ENCODE measurements around the gene GNMT. TPM values are rescaled to one million over a fixed set of nuclear protein-coding genes. Genes with fewer than 3 reads are reported as not detected.
"Not testable (repeated sequence)": the region's sequence is repeated elsewhere in the genome, so short reads cannot be mapped to it uniquely, and the experiment has no call there.

Gene GNMT
- total RNA-seq, 1 donor from 2014 or later = not detected

DNA sequence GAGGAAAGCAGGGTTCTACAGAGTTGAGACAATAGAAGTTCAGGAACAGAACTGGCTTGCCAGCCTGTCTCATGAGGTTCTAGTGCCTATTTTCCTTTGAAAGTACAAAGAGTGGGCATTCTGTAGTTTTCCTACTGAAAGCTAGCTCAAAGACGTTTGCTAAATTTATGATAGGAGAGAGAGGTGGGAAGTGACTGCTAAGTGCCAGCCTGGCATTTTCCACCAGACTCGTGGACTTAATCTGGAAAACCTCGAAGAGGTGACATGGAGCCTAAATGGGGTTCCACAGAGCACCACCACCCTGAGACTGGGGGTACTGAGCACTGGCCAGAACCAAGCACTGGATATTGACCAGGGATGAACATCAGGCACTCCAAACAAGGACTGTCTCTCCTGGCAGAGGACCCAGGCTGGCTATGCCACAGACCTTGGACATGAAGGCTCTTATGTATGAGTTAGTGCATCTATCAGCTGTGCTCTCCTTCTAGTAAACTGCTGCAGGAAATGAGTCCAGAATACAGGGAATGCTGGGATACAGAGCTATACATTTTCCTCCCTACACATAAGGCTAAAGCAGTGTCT, 11.3 kb downstream of the GNMT start:
- no peak for FAIRE-seq
- DNase-seq (ENCODE audit: low spot score in 2 of 2) = no peak

DNA sequence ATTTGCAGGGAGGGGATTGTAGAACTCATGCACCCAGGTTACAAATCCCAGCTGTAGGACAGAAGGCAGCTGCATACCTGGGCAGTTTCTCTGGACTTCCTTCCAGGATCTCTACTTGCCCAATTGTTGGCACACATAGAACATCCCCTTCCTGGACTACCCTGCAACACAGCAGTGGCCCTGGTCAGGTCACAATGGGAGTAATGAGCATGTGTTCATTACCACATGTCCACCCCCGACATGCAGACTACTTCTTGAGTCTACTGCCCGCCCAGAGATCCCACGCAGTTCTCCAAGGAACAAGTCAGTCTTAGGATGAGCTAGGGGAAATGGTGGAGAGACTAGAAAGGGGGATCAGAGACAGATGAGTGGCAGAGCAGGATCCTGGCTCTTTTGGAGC, 13.4 kb downstream of the GNMT start:
- DNase-seq (ENCODE audit: low spot score in 2 of 2) (no peak), FAIRE-seq (no peak)

DNA sequence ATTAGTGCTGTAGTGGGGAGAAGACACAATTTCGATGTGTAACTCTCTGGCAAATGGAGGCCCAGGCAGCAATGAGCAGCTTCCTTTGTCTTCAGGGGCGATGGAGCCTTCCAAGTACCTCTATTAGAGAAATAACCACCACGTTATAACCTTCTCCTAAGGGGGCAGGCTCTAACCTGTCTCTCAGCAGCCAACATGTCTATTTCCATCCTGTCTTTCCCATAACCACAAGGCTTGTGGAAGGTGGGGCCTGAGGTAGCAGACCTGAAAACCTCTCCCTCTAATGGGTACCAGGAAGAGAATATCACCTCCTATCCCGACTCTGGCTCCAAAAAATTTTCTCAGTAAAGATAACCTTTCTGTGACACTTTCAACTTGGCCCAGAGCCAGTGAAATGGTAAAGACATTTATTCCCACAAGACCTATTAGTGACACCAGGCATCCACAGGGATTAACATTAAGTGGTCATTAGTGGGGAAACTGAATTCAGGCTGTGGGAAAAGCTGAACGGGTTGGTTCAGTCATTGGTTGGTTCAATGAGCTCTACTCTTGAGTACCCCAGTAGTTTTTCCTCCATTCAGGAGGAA, 14.5 kb downstream of the GNMT start:
- FAIRE-seq = no peak
- DNase-seq (ENCODE audit: low spot score in 2 of 2) = no peak

DNA sequence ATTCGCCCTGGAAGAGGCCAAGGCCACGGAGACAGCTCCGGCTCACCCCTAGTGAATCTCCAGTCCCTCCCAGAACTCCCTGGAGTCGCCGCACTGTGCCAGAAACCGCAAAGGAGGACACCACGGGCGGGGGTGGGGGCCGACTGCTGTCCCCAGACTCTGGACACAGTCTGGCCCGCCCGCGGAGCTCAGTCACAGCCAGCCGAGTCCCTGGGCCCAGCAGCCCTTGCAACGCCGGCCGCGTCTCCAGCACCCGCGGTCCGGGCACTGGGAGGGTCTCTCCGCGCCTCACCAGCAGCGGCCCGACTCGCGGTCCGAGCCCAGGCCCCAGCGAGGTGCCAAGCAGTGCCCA, 17.9 kb downstream of the GNMT start:
- FAIRE-seq (no peak), DNase-seq (ENCODE audit: low spot score in 2 of 2) (peak; percentile 35 to 51)

DNA sequence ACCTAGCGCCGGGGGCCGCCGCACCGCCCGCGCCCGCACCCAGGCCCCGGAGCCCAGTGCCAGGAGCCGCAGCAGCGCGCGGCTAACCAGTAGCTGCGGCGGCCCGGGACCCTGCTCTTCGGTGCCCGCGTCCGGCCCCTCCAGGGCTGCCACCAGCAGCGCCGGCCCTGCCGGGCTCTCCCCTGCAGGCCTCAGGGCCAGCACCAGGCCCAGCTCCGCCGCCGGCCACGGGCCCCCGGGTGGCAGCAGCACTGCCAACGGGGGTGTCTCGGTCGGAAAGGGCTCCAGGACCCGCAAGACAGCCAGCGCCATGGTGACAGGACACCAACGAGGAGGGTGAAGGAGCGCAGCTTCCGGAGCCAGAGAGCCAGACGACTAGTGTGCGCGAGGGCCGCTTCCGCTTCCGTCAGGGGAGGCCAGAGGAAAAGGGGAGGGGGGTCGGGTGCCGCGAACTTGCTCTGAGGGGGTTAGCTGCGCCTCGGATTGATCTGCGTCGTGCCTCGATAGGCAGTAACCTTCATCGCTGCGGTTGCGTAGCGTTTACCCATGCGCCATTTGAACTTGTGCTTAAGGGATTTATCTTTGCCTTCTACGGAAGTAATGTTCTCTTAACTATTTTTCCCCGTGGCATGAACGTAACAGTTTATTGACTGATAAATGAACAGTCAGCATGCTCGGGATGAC, 18.4 kb downstream of the GNMT start, which contains the start of gene PEX6:
Gene PEX6 (minus strand): TSS at position 343 of the 684 bp plus-strand sequence. CDS start 31 bp downstream, at position 312.
- DNase-seq (ENCODE audit: low spot score in 2 of 2) (peak; percentile 84 to 86), FAIRE-seq (no peak)

DNA sequence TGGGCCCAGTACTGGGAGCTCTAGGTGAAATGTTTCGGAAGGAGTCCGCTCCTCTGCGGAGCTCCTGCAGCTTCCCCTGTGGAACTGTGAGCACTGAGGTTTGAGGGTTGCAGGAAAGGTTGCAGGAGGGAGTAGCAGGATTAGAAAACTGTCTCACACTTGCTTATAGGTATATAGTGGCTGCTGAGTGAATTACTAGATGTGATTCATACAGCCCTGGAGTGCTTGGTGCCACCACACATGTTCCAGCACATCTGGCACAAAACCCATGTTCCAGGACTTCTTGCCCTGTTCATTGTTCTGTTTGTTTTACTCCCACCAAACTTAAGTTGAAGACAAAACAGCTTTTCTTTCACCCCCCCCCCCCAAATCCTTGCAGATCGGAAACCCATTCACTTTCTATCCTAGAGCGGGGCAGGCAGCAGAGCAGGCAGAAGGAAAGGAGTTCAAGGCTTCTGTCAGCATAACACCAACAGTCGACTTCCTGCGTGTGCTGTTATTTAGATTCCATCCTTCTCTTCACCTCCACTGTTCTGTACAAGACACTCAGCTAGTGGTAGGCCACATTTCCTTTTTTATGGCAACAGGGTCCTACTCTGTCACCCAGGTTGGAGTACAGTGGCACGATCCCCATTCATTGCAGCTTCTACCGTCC, 19.1 kb downstream of the GNMT start:
- peak in 1 of 2 donors; percentile 48 for DNase-seq (ENCODE audit: low spot score in 2 of 2)
- FAIRE-seq = no peak

DNA sequence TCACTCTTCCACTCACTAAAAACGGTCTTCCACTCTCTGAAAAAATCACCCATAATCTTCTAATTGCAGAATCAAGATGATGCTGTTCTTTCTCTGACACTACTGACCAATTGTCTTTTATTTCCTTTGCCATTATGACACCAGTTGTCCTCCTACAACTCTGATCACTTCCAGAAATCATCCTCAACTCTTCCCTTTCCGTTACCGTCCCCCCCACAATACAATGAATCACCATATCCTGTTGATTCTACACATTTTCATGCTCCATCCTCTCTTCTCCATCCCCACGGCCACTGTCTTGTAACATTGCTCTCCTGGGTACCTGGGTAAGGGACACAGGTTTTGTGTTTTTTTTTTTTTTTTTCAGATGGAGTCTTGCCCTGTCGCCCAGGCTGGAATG, 21.3 kb downstream of the GNMT start:
- no peak for DNase-seq (ENCODE audit: low spot score in 2 of 2)
- FAIRE-seq = no peak

DNA sequence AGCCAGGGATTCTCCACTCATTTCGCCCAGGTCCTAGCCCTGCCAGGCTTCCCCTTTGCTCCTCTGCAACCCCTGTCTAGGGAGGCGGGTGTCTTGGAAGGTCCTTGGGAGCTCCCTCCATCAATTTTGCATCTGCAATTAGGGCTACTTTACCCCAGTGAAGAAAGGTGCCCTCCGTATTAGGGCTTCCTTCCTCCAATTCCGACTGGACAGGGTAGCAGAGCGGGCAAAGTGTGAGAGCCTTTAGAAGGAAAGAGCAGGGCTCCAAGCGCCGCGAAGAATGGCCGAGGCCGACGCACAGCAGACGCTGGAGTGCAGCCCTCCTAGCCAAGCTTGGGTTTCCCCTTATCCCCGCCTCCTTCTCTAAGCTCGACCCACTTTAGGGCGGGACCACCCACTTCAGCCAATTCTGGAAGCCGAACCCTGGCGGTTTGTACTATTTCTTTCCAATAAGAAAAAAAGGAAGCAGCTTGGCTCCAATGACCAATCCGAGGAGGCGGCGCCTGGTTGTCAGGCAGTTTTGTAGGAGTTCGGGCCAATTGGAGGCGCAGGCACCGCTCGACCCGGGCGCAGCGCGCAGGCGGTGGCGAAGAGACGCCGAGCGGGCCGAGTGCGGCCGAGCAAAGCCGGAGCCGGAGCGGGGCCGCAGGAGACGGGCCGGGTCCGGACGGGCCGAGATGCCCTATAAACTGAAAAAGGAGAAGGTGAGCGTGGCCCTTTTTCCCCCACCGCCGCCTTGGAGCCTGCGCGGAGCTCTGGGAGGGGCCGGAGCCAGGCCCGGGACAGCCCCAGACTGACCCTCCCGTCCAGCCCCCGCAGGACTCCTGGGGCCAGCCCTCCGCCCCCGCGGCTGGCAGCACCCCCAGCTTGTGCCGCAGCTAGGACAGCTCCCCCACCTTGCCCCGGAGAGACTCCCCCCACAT, 23.7 kb downstream of the GNMT start, which contains the start of gene PPP2R5D:
Gene PPP2R5D (plus strand): TSS at position 570 of the 923 bp plus-strand sequence. CDS start 108 bp downstream, at position 678.
- DNase-seq (ENCODE audit: low spot score in 2 of 2) = peak; percentile 96 to 97
- FAIRE-seq = peak; percentile 68

DNA sequence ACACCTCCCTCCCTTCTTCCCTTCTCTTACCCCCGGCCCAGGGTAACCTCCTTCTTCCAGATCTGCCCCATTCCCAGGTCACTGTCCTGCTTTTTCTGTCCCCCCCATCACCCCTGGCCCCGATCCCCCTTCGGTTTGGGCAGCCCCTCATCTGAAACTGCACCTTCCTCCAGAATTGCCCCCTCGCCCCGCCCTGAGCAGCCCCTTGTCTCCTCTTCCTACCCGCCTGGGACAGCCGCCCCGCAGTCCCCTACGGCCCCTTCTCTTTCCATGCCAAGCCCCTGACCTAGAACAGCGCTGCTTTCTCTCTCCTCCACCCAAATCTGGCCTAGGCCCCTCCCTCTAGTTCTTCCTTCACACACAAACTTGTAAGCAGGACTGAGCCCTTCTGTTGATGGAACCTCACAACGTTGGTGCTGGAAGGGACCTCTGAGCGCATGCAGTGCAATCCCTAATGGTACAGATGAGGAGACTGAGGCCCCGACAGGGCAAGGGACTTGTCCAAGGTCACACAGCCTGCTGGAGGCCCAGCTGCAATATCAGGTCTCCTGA, 24.4 kb downstream of the GNMT start:
- DNase-seq (ENCODE audit: low spot score in 2 of 2) (no peak), FAIRE-seq (no peak)

DNA sequence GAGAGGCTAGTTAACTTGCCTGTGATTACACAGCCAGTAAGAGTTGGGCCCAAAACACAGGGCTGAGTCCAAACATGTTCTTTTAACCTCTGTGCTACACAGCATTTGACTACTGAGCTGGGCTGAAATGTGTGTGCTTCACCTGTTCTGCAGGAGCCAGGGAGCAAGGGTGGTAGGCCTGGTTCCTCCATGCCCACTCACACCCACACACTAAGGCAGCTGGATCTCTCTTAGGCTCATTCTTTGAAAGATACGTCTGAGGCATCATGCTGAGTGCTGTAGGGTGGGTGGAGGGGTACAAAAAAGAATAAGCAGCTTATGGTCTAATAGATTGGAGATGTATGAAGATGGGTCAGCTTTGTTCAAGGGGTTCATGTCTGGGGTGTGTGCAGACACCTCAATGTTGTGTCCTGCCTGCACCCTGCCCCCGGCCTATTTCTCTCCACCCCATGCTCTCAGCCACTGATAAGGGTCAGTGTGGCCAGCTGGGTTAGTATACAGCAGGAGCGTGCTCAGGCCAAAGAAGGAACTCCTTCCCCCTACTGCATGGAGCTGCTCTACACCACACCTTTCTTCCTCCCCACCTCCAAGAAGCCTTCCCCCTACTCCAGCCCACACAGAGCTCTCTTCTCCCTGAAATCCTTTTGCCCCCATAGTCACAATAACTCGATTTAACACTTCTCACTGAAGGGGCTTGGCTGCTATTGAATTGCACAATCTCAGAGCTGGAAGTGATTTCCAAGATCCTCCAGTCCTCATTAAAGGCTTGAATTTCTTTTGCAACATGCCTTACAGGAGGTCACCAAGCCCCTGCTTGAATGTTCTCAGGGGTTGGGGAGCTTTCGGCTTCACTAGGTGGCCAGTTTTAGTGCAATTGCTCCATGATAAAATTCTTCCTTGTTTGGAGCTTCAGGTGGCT, 27.2 kb downstream of the GNMT start:
- DNase-seq (ENCODE audit: low spot score in 2 of 2) = no peak
- no peak for FAIRE-seq

DNA sequence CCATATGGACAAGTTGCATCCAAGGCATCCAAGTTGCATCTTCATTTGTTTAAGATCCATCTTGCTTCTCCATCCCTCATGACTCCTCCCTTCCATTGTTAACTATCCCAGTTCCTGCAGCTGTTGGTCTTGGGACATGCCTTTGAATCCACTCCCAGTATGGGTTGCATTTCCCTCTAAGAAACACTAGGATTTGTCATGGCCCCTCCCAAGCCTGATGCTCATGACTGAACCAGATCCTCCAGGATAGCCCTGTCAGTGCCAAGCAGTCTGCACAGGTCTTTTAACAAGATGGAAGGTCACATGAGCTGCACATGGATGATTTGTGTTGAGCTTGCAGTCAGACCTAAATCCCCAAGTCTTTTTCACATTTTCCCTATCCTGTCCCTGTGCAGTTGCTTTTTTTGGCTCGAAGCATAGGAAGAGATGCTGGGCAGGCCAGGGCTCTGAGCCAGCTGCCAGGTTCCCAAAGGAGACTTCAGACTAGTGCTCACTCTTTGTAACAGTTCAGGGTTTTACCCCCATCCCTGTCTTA, 28.0 kb downstream of the GNMT start:
- DNase-seq (ENCODE audit: low spot score in 2 of 2) (no peak), FAIRE-seq (no peak)

DNA sequence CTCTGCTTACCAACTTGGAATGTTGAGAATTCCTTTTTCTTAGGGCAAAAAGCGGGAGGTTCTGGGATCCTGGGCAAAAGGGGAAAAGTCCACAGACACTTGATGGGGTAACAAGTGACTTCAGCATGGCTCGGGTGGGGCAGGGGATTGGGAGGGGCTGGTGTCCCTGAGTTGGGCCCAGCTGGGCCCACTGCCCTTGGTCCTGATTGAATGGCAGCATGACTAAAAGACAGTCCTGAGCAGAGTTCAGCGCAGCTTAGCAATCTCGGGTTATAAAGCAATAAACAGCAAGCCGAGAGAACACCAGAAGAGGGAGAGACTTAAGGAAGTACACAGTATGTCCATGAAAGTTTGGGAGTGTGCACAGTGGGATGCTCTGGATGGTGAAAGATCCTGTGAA, 29.4 kb downstream of the GNMT start:
- FAIRE-seq (no peak), DNase-seq (ENCODE audit: low spot score in 2 of 2) (no peak)

DNA sequence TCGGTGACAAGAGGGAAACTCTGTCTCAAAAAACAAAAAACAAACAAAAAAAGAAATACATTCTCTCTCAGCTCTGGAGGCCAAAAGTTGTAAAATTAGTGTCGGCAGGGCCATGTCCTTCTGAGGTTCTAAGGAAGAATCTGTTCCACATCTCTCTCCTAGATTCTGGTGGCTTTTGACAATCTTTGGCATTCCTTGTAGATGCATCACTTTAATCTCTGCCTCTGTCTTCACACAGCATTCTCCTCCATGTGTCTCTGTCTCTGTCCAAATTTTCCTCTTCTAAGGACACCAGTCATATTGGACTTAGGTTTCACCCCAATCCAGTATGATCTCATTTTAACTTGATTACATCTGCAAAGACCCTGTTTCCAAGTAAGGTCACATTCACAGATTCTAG, 32.9 kb downstream of the GNMT start:
- FAIRE-seq (no peak), DNase-seq (ENCODE audit: low spot score in 2 of 2) (no peak)

DNA sequence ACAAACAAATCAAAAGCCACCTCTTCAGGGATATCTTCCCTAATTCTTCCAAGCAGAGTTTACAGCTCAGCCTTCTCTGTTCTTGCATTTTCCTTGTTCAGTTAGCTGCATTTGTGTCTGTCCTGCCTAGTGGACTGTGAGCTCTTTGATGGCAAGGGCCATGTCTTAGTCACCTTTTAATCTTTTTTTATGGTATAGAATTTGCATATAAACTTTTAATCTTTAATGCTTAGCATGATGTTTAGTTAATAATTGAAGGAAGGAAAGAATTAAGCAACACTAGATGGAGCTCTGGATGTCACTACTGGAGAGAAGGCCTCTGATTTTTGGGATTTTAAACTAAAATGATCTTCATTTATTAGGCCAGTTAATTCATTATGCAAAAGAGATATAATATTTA, 36.0 kb downstream of the GNMT start:
- DNase-seq (ENCODE audit: low spot score in 2 of 2) = no peak
- no peak for FAIRE-seq

DNA sequence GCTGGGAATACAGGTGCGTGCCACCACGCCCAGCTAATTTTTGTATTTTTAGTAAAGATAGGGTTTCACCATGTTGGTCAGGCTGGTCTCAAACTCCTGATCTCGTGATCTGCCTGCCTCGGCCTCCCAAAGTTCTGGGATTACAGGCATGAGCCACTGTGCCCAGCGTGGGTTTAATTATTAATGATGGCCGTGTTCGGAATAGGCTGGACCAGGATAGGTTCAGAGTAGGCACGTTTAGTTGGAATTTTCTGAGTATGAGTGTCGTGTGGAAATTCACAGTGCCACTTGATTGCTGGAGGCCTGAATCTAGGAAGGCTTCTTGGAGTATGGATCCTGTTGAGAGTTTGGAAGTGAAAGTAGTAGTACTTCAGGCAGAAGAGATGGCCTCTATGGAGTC, 37.7 kb downstream of the GNMT start:
- FAIRE-seq = not testable (repeated sequence)

DNA sequence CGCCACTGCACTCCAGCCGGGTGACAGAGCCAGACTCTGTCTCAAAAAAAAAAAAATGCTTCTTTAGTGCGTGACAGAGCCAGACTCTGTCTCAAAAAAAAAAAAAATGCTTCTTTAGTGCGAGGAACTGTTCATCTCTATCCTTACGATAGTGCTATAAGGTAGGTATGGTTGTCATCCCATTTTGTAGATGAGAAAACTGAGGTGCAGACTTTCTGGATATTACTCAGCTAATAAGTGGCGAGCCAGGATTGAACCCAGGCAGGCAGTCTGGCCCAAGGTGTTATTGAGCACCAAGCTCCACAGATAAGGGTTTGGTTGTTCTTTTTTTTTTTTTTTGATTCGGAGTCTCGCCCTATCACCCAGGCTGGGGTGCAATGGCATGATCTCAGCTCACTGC, 41.3 kb downstream of the GNMT start:
- FAIRE-seq (no peak), DNase-seq (ENCODE audit: low spot score in 2 of 2) (no peak)

More for the DNA sequence above, 37.7 kb downstream of the GNMT start:
- not testable (repeated sequence) for DNase-seq (ENCODE audit: low spot score in 2 of 2)

DNA sequence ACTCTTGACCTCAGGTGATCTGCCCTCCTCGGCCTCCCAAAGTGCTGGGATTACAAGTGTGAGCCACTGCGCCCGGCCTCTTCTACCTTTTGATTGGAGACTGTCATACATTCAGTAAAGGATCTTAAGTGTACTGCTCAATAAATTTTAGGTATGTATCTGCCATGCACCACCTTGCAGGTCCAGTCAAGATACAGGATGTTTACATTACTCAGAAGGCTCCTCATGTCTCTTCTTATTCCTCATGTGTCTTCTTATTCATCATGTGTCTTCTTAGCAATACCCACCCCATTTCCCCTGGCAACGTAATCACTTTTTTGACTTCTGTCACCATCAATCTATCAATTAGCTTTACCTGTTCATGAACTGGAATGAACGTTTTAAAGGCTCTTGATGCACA, 45.3 kb downstream of the GNMT start:
- no peak for FAIRE-seq
- no peak for DNase-seq (ENCODE audit: low spot score in 2 of 2)

DNA sequence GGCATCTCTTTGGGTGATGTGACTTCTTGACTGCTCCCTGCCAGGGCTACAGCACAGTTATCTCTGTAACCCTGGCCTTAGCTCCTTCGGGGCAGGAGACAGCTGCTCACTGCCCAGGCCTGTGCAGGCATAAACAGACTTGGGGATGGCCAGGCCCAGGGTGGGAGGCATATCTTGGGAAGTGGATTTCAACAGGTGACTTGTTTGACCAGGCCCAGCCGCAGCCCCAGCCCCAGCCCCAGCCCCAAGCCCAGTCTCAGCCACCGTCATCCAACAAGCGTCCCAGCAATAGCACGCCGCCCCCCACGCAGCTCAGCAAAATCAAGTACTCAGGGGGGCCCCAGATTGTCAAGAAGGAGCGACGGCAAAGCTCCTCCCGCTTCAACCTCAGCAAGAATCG, 45.7 kb downstream of the GNMT start:
- FAIRE-seq = no peak

DNA sequence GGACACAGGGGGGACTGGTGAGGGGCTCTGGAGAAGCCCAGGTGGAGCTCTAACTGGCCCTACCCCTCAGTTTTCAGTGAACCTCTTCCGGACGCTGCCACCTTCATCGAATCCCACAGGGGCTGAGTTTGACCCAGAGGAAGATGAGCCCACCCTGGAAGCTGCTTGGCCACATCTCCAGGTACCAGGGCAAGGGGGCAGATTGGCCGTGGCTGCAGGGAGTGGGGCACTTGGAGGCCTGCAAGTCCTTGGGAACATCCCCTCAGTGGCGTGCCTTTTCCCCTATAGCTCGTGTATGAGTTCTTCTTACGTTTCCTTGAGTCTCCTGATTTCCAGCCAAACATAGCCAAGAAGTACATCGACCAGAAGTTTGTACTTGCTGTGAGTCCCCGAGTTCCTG, 46.6 kb downstream of the GNMT start:
- FAIRE-seq (no peak), DNase-seq (ENCODE audit: low spot score in 2 of 2) (no peak)

More for the DNA sequence above, 45.7 kb downstream of the GNMT start:
- no peak for DNase-seq (ENCODE audit: low spot score in 2 of 2)

Measured in frontal cortex (tissue), 4 donors.